K562 (cell line): Measurements from ENCODE around the gene SERPIND1. TPM values are rescaled to one million over a fixed set of nuclear protein-coding genes. Genes with fewer than 3 reads are reported as not detected.

ENCODE experiments used
- ARID1B ChIP-seq: fragments of 450-650 bp; IDR thresholded peaks from 2 replicates; pipeline ENCODE4 v1.6.1; 2016; ENCODE audit warnings: antibody characterized with exemption, mild to moderate bottlenecking, inconsistent platforms
- ATF2 ChIP-seq: sonication (generic); formaldehyde crosslinking; IDR thresholded peaks from 2 replicates; pipeline ENCODE4 v1.8.1; 2022; ENCODE audit warnings: missing genetic modification reagents
- ELK3 ChIP-seq: fragments of 450-650 bp; formaldehyde crosslinking; IDR thresholded peaks from 2 replicates; pipeline ENCODE4 v1.4.0; 2020; ENCODE audit warnings: mild to moderate bottlenecking
- KAT7 ChIP-seq: sonication (generic); formaldehyde crosslinking; IDR thresholded peaks from 2 replicates; pipeline ENCODE4 v1.8.0; 2022; ENCODE audit warnings: missing genetic modification reagents, mild to moderate bottlenecking, borderline replicate concordance
- NUFIP1 ChIP-seq: fragments of 450-650 bp; IDR thresholded peaks from 2 replicates; pipeline ENCODE4 v1.6.1; 2018; ENCODE audit not compliant: partially characterized antibody
- PHB2 ChIP-seq: fragments of 450-650 bp; IDR thresholded peaks from 2 replicates; pipeline ENCODE4 v1.6.1; 2017; ENCODE audit warnings: low read depth
- SIX5 ChIP-seq, 2 experiments: IDR thresholded peaks; 2 replicates each; pipeline ENCODE4 v1.6.1; 2011; ENCODE audit warnings: low read length in 2 of 2, borderline replicate concordance in 1 of 2, low read depth in 1 of 2, mild to moderate bottlenecking in 1 of 2, moderate library complexity in 1 of 2; ENCODE audit not compliant: insufficient read depth in 1 of 2
- TCFL5 ChIP-seq: fragments of 250-450 bp; sonication (Bioruptor Pico); conservative IDR thresholded peaks from 2 replicates; pipeline ENCODE4 v1.6.1; 2021; ENCODE audit warnings: mild to moderate bottlenecking, moderate library complexity, matching md5 sums
- ZNF165 ChIP-seq: fragments of 250-450 bp; sonication (Bioruptor Pico); IDR thresholded peaks from 2 replicates; pipeline ENCODE4 v1.4.0; 2020; ENCODE audit warnings: borderline replicate concordance
- ZNF197 ChIP-seq: fragments of 200-800 bp; sonication (Bioruptor generic); IDR thresholded peaks from 2 replicates; pipeline ENCODE4 v1.6.1; 2016; ENCODE audit warnings: low read depth, missing genetic modification characterization, missing compliant biosample characterization
- polyA plus RNA-seq, 8 experiments: library from polyadenylated mRNA; depleted of rRNA in 4 of 8; stranded (reverse) in 5 of 8; unstranded in 3 of 8; fragments of >200 nt; fragmentation: Nextera tagmentation in 2 of 8; fragmentation: Illumina TruSeq in 1 of 8; extraction: Ambion mirVana in 2 of 8; extraction: Trizol in 1 of 8; gene quantifications; 2 replicates each; pipeline versions ENCODE4 v1.2.1 to v1.2.3, GENCODE V29; 2011 to 2014; ENCODE audit warnings: inconsistent platforms in 1 of 8, missing spikeins in 1 of 8
- total RNA-seq, 7 experiments: library from RNA; depleted of rRNA in 6 of 7; stranded (reverse); fragments of >200 nt in 6 of 7; fragmentation: Illumina TruSeq in 2 of 7; extraction: Trizol in 2 of 7; gene quantifications; 2 replicates each; pipeline versions ENCODE4 v1.2.1 to v1.2.3, GENCODE V29; 2011 to 2021; ENCODE audit warnings: low replicate concordance in 1 of 7
- TF ChIP-seq, protein P1 (sequence below), 3 experiments: fragments of 200-800 bp in 1 of 3; fragments of 250-450 bp in 1 of 3; fragments of 450-650 bp in 1 of 3; sonication (Bioruptor Pico) in 1 of 3; sonication (Bioruptor generic) in 1 of 3; formaldehyde crosslinking in 1 of 3; IDR thresholded peaks; 2 replicates each; pipeline versions ENCODE4 v1.6.1 to v1.8.0; 2016 to 2022; ENCODE audit warnings: mild to moderate bottlenecking in 2 of 3, missing genetic modification characterization in 2 of 3, missing compliant biosample characterization in 1 of 3, moderate library complexity in 1 of 3
- TF ChIP-seq, protein P2 (sequence below), 2 experiments: fragments of 150-350 bp in 1 of 2; IDR thresholded peaks; 2 replicates each; pipeline ENCODE4 v1.6.1; 2012 to 2016; ENCODE audit warnings: low read depth in 2 of 2, low read length in 2 of 2, mild to moderate bottlenecking in 1 of 2, moderate library complexity in 1 of 2
- TF ChIP-seq, protein P3 (sequence below), 3 experiments: IDR thresholded peaks in 2 of 3; conservative IDR thresholded peaks in 1 of 3; 2 replicates each; pipeline ENCODE4 v1.5.1; 2011 to 2012; ENCODE audit warnings: low read length in 3 of 3, mild to moderate bottlenecking in 3 of 3, control low read depth in 2 of 3, improper control_type of control experiment in 1 of 3, inconsistent platforms in 1 of 3, low read depth in 1 of 3, mixed read lengths in 1 of 3, moderate library complexity in 1 of 3; ENCODE audit not compliant: insufficient read depth in 2 of 3

The SERPIND1 gene
- total and polyA plus RNA-seq, 9 of the 15 experiments (the other 6 are each of a cell fraction or from before 2014, with no cell fraction given), result 0.04 to 0.11 (median 0.09) TPM; not detected in 6

- TF ChIP-seq, protein P1, sequence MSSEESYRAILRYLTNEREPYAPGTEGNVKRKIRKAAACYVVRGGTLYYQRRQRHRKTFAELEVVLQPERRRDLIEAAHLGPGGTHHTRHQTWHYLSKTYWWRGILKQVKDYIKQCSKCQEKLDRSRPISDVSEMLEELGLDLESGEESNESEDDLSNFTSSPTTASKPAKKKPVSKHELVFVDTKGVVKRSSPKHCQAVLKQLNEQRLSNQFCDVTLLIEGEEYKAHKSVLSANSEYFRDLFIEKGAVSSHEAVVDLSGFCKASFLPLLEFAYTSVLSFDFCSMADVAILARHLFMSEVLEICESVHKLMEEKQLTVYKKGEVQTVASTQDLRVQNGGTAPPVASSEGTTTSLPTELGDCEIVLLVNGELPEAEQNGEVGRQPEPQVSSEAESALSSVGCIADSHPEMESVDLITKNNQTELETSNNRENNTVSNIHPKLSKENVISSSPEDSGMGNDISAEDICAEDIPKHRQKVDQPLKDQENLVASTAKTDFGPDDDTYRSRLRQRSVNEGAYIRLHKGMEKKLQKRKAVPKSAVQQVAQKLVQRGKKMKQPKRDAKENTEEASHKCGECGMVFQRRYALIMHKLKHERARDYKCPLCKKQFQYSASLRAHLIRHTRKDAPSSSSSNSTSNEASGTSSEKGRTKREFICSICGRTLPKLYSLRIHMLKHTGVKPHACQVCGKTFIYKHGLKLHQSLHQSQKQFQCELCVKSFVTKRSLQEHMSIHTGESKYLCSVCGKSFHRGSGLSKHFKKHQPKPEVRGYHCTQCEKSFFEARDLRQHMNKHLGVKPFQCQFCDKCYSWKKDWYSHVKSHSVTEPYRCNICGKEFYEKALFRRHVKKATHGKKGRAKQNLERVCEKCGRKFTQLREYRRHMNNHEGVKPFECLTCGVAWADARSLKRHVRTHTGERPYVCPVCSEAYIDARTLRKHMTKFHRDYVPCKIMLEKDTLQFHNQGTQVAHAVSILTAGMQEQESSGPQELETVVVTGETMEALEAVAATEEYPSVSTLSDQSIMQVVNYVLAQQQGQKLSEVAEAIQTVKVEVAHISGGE (CRISPR knock-in tag; IDR thresholded peaks at IDR 0.05), result 0 out of 6 replicates have a peak, but pooled peaks of 1 of the 3 experiments have one; percentile 35
- no peak for TF ChIP-seq PHB2
- TF ChIP-seq, protein P2, sequence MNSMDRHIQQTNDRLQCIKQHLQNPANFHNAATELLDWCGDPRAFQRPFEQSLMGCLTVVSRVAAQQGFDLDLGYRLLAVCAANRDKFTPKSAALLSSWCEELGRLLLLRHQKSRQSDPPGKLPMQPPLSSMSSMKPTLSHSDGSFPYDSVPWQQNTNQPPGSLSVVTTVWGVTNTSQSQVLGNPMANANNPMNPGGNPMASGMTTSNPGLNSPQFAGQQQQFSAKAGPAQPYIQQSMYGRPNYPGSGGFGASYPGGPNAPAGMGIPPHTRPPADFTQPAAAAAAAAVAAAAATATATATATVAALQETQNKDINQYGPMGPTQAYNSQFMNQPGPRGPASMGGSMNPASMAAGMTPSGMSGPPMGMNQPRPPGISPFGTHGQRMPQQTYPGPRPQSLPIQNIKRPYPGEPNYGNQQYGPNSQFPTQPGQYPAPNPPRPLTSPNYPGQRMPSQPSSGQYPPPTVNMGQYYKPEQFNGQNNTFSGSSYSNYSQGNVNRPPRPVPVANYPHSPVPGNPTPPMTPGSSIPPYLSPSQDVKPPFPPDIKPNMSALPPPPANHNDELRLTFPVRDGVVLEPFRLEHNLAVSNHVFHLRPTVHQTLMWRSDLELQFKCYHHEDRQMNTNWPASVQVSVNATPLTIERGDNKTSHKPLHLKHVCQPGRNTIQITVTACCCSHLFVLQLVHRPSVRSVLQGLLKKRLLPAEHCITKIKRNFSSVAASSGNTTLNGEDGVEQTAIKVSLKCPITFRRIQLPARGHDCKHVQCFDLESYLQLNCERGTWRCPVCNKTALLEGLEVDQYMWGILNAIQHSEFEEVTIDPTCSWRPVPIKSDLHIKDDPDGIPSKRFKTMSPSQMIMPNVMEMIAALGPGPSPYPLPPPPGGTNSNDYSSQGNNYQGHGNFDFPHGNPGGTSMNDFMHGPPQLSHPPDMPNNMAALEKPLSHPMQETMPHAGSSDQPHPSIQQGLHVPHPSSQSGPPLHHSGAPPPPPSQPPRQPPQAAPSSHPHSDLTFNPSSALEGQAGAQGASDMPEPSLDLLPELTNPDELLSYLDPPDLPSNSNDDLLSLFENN (IDR thresholded peaks at IDR 0.05; ENCODE audit: low read depth in 2 of 2, low read length in 2 of 2), result no peak
- no peak for TF ChIP-seq NUFIP1
- TF ChIP-seq ATF2, result no peak
- no peak for TF ChIP-seq ZNF197 (CRISPR knock-in tag)
- TF ChIP-seq ELK3, result no peak
- TF ChIP-seq, protein P3, sequence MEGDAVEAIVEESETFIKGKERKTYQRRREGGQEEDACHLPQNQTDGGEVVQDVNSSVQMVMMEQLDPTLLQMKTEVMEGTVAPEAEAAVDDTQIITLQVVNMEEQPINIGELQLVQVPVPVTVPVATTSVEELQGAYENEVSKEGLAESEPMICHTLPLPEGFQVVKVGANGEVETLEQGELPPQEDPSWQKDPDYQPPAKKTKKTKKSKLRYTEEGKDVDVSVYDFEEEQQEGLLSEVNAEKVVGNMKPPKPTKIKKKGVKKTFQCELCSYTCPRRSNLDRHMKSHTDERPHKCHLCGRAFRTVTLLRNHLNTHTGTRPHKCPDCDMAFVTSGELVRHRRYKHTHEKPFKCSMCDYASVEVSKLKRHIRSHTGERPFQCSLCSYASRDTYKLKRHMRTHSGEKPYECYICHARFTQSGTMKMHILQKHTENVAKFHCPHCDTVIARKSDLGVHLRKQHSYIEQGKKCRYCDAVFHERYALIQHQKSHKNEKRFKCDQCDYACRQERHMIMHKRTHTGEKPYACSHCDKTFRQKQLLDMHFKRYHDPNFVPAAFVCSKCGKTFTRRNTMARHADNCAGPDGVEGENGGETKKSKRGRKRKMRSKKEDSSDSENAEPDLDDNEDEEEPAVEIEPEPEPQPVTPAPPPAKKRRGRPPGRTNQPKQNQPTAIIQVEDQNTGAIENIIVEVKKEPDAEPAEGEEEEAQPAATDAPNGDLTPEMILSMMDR (IDR thresholded peaks at IDR 0.05 in 2 of 3, conservative IDR thresholded peaks at IDR 0.05 in 1 of 3; ENCODE audit: insufficient read depth in 2 of 3, low read depth in 1 of 3, low read length in 3 of 3), result peak; percentile 94 to 100 (median 99)
- TF ChIP-seq ARID1B, result no peak
- TF ChIP-seq TCFL5 (CRISPR knock-in tag), result no peak
- no peak for TF ChIP-seq ZNF165 (CRISPR knock-in tag)
- TF ChIP-seq KAT7 (CRISPR knock-in tag), result peak; percentile 48; the same call in 1 of the 2 replicates
- TF ChIP-seq SIX5 (IDR thresholded peaks at IDR 0.05; ENCODE audit: borderline replicate concordance in 1 of 2, insufficient read depth in 1 of 2, low read depth in 1 of 2, low read length in 2 of 2), result no peak
These were observed 32.0 kb upstream of the SERPIND1 start (continued) for GRCh38 chr22:20741634-20742581.
